HepG2 (cell line): ENCODE results near the gene ZNF226. TPM values are rescaled to one million over a fixed set of nuclear protein-coding genes. Genes with fewer than 3 reads are reported as not detected.

ENCODE experiments used
- ATAC-seq: fragments of 200-7000 bp; cut with Tn5 transposase; 3 replicates; pipeline ENCODE4 v1.9.1; 2020; ENCODE audit warnings: mild to moderate bottlenecking, moderate library complexity
- BruUV-seq: library from RNA; stranded (reverse); fragments of 400-500 nt; replicated peaks from 2 replicates; lab custom pipeline; 2021; lab: Mats Ljungman, UMichigan
- CTCF ChIA-PET: fragments of 300-600 bp; formaldehyde crosslinking; extraction: SDS; loops from one replicate; lab custom pipeline; 2021; ENCODE audit warnings: low total read pairs, inconsistent platforms, low intra/inter-chr PET ratio; lab: Yijun Ruan, JAX
- POLR2A ChIA-PET: fragments of 350-600 bp; sonication (Branson Sonifier 250); formaldehyde crosslinking; loops from one replicate; lab custom pipeline; 2020; ENCODE audit warnings: antibody characterized with exemption, inconsistent platforms; lab: Yijun Ruan, JAX
- DNase-seq: peaks from one replicate; pipeline ENCODE4 v3.0.0-alpha.2; 2015; ENCODE audit warnings: low spot score
- FAIRE-seq: peaks from 3 replicates; lab custom pipeline; 2011; peaks lifted over from hg19 to GRCh38; lab: Jason Lieb, UNC
- H2AFZ ChIP-seq: one replicate; pipeline ENCODE4 v1.6.1; 2011; ENCODE audit warnings: low read length, inconsistent platforms
- H3K27ac ChIP-seq: fragments of 300-600 bp; 3 replicates; pipeline ENCODE4 v1.8.0; 2011; ENCODE audit warnings: mixed run types, mild to moderate bottlenecking, mixed read lengths, low read length, inconsistent platforms; ENCODE audit not compliant: insufficient read depth; ENCODE audit errors: extremely low read length
- H3K27me3 ChIP-seq, 2 experiments: fragments of 200-600 bp in 1 of 2; 2 replicates in 1 of 2; 3 replicates in 1 of 2; pipeline versions ENCODE4 v1.6.0 to v1.8.0; 2011; ENCODE audit warnings: low read length in 2 of 2, mild to moderate bottlenecking in 2 of 2, moderate library complexity in 2 of 2, inconsistent platforms in 1 of 2; ENCODE audit not compliant: insufficient read depth in 2 of 2, control insufficient read depth in 1 of 2
- H3K36me3 ChIP-seq, 2 experiments: fragments of 200-600 bp in 1 of 2; replicated peaks in 1 of 2; 2 replicates in 1 of 2; 3 replicates in 1 of 2; pipeline versions ENCODE4 v1.5.1 to v1.8.0; 2011; ENCODE audit warnings: low read length in 2 of 2, inconsistent platforms in 1 of 2; ENCODE audit not compliant: insufficient read depth in 2 of 2, control insufficient read depth in 1 of 2
- H3K4me1 ChIP-seq: 2 replicates; pipeline ENCODE4 v1.5.1; 2012; ENCODE audit warnings: low read length, inconsistent platforms; ENCODE audit not compliant: insufficient read depth
- H3K4me2 ChIP-seq: 2 replicates; pipeline ENCODE4 v1.6.0; 2011; ENCODE audit warnings: low read depth, low read length, inconsistent platforms
- H3K4me3 ChIP-seq, 3 experiments: fragments of 200-600 bp in 1 of 3; sonication (generic), shearing (Covaris generic) in 1 of 3; replicated peaks in 1 of 3; 2 replicates each; pipeline ENCODE4 v1.5.1; 2011 to 2016; ENCODE audit warnings: low read length in 3 of 3, inconsistent platforms in 2 of 3, low read depth in 2 of 3, mild to moderate bottlenecking in 2 of 3, control low read depth in 1 of 3, mixed read lengths in 1 of 3; ENCODE audit not compliant: insufficient read depth in 1 of 3
- H3K79me2 ChIP-seq: one replicate; pipeline ENCODE4 v1.6.1; 2011; ENCODE audit warnings: low read length, inconsistent platforms; ENCODE audit not compliant: insufficient read depth
- H3K9ac ChIP-seq: 2 replicates; pipeline ENCODE4 v1.6.0; 2011; ENCODE audit warnings: mild to moderate bottlenecking, low read depth, low read length, inconsistent platforms; ENCODE audit not compliant: insufficient read depth
- H3K9me3 ChIP-seq: 2 replicates; pipeline ENCODE4 v1.5.1; 2012; ENCODE audit warnings: mild to moderate bottlenecking, low read length
- H4K20me1 ChIP-seq: 2 replicates; pipeline ENCODE4 v1.6.0; 2011; ENCODE audit warnings: inconsistent platforms, mild to moderate bottlenecking, low read length, moderate library complexity; ENCODE audit not compliant: insufficient read depth
- ASH2L ChIP-seq: fragments of 300-600, 200-600 bp; sonication (generic); IDR thresholded peaks from 2 replicates; pipeline ENCODE4 v1.7.0; 2017; ENCODE audit warnings: low read depth, mild to moderate bottlenecking, moderate library complexity, mixed read lengths, low read length; ENCODE audit not compliant: insufficient read length
- MXI1 ChIP-seq: IDR thresholded peaks from 3 replicates; pipeline ENCODE4 v1.6.1; 2012; ENCODE audit warnings: low read depth, low read length, inconsistent platforms, borderline replicate concordance
- RCOR2 ChIP-seq: IDR thresholded peaks from 2 replicates; pipeline ENCODE4 v1.6.1; 2016; ENCODE audit warnings: missing biosample characterization, missing genetic modification reagents
- ZFP36 ChIP-seq: fragments of 150-350 bp; IDR thresholded peaks from 2 replicates; pipeline ENCODE4 v1.6.1; 2018; ENCODE audit warnings: borderline replicate concordance, low read length, low read depth; ENCODE audit not compliant: partially characterized antibody
- ZKSCAN1 ChIP-seq: fragments of 150-350 bp; IDR thresholded peaks from 2 replicates; pipeline ENCODE4 v1.6.1; 2014; ENCODE audit warnings: low read length
- ZNF317 ChIP-seq: sonication (generic); formaldehyde crosslinking; IDR thresholded peaks from 2 replicates; pipeline ENCODE4 v1.5.0; 2020; ENCODE audit warnings: mild to moderate bottlenecking, missing genetic modification reagents
- ZNF589 ChIP-seq: sonication (generic); formaldehyde crosslinking; conservative IDR thresholded peaks from 2 replicates; pipeline ENCODE4 v1.8.0; 2022; ENCODE audit warnings: mild to moderate bottlenecking, moderate library complexity, missing genetic modification reagents
- ZNF607 ChIP-seq: sonication (generic); formaldehyde crosslinking; IDR thresholded peaks from 2 replicates; pipeline ENCODE4 v1.5.1; 2020; ENCODE audit warnings: missing genetic modification reagents, mild to moderate bottlenecking, borderline replicate concordance
- WGBS: methylation state at CpG from one replicate; pipeline ENCODE4 v1.1.6; 2017; ENCODE audit warnings: low lambda C conversion rate; 5-methylcytosine and 5-hydroxymethylcytosine counted together
- in situ Hi-C: cut with HindIII; loops from 2 replicates; pipeline ENCODE4 v1.10.0; 2017; ENCODE audit warnings: low pct_unique_long_range_greater_than_20kb; ENCODE audit not compliant: extremely low pct_ligation_motif_present
- intact Hi-C: fragments of 100-400 bp; cut with micrococcal nuclease; formaldehyde crosslinking; loops from one replicate; pipeline ENCODE4 v1.10.0; 2022; ENCODE audit not compliant: unreplicated experiment
- polyA plus RNA-seq, 8 experiments: library from polyadenylated mRNA; depleted of rRNA in 3 of 8; stranded (reverse) in 7 of 8; unstranded in 1 of 8; fragments of >200 nt; fragmentation: Illumina TruSeq in 4 of 8; extraction: Trizol in 4 of 8; gene quantifications; 2 replicates each; pipeline versions ENCODE4 v1.2.1 to v1.2.3, GENCODE V29; 2011 to 2016; ENCODE audit warnings: low read depth in 4 of 8, missing spikeins in 1 of 8, mixed read lengths in 1 of 8; ENCODE audit not compliant: insufficient read depth in 1 of 8
- total RNA-seq, 5 experiments: library from RNA; depleted of rRNA; stranded (reverse); fragments of >200 nt; fragmentation: Illumina TruSeq; extraction: Trizol; gene quantifications; 2 replicates each; pipeline ENCODE4 v1.2.3, GENCODE V29; 2016; ENCODE audit warnings: low read depth in 1 of 5
- TF ChIP-seq, protein P1 (sequence below): sonication (generic); formaldehyde crosslinking; IDR thresholded peaks from 2 replicates; pipeline ENCODE4 v1.9.0; 2022; ENCODE audit warnings: low read depth, missing genetic modification reagents

Gene ZNF226
- total and polyA plus RNA-seq, 2 of the 13 experiments (the other 11 are each of a cell fraction or from before 2014, with no cell fraction given) = 8.3 to 16.0 TPM

DNA sequence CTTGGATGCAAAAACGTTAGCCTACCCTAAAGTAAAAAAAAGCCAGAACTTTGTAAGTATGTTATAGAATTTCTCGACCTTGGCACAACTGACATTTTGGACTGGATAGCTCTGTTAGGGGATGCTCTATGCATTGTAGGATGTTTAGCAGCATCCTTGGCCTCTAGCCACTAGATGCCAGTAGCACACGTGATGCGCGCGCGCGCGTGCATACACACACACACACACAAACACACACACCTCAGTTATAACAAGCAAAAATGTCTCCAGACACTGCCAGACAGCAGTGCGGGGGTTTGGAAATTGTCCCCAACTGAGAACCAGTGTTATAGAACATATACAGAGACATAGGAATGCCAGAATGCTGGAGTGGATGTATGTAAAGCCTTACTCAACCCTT lies 17.2 kb downstream of the ZNF226 start:
- Histone ChIP-seq H3K36me3 (peaks cover 0 to 2% of the 10 kb centered on the region in 2 experiments; a peak in 1 of 5 replicates), H4K20me1 (no peaks in the 10 kb centered on the region), H2AFZ (no peak overlapping the region), H3K9me3 (peaks cover 22% of the 10 kb centered on the region; the same call in 1 of the 2 replicates), H3K79me2 (no peaks in the 10 kb centered on the region), H3K4me2 (no peak overlapping the region), H3K4me3 (no peak overlapping the region), H3K27me3 (no peaks in the 10 kb centered on the region), H3K27ac (no peak overlapping the region), H3K4me1 (no peaks in the 10 kb centered on the region)
- DNase-seq = no peak
- in situ Hi-C loops (no loop called here), intact Hi-C loops (no loop called here)
- 85% methylated on average over 10 of the region's 10 CpGs for WGBS
- POLR2A ChIA-PET = no interaction called here
- TF ChIP-seq ZNF607 (CRISPR knock-in tag) (no peak), ZNF589 (no peak), RCOR2 (no peak), MXI1 (no peak), ZKSCAN1 (no peak)
- TF ChIP-seq, protein P1, sequence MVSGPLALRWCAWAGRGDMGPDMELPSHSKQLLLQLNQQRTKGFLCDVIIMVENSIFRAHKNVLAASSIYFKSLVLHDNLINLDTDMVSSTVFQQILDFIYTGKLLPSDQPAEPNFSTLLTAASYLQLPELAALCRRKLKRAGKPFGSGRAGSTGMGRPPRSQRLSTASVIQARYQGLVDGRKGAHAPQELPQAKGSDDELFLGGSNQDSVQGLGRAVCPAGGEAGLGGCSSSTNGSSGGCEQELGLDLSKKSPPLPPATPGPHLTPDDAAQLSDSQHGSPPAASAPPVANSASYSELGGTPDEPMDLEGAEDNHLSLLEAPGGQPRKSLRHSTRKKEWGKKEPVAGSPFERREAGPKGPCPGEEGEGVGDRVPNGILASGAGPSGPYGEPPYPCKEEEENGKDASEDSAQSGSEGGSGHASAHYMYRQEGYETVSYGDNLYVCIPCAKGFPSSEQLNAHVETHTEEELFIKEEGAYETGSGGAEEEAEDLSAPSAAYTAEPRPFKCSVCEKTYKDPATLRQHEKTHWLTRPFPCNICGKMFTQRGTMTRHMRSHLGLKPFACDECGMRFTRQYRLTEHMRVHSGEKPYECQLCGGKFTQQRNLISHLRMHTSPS (CRISPR knock-in tag) = no peak
- TF ChIP-seq, all 625 proteins: peak for 0
- CTCF ChIA-PET = no interaction called here
- H3K9ac ChIP-seq = no peak overlapping the region
- no TSS peak for BruUV-seq
- ATAC-seq = no peak
- no peak for FAIRE-seq

DNA sequence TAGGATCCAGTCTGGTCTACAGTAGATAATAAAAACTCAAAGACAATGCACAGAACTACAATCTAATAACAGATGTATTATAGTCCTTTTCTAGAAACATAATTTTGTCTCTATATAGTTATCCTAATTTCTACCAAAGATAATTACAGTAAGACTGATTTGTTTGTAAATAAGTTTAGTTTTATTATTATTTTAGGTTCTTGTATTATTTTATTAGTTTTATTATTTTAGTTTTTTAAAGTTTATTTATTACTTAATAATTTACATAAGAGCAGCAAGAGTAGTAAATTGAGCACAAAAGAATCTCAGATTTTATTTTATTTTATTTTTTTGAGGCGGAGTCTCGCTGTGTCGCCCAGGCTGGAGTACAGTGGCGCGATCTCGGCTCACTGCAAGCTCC lies 25.1 kb downstream of the ZNF226 start:
- no peak overlapping the region for H3K4me3 ChIP-seq
- H3K27ac ChIP-seq = no peak overlapping the region
- no peak overlapping the region for H3K4me2 ChIP-seq
- CTCF ChIA-PET = no interaction called here
- no peaks in the 10 kb centered on the region for H3K27me3 ChIP-seq
- TF ChIP-seq ZFP36 = no peak
- TF ChIP-seq ZNF317 = no peak
- TF ChIP-seq ASH2L = no peak
- FAIRE-seq (no peak), DNase-seq (no peak), ATAC-seq (no peak)
- in situ Hi-C loops (no loop called here), intact Hi-C loops (no loop called here)
- H3K9me3 ChIP-seq = peaks cover 11% of the 10 kb centered on the region; the same call in 1 of the 2 replicates
- POLR2A ChIA-PET = no interaction called here
- H3K9ac ChIP-seq = no peak overlapping the region
- no peaks in the 10 kb centered on the region for H3K4me1 ChIP-seq
- no peaks in the 10 kb centered on the region for H4K20me1 ChIP-seq
- no TSS peak for BruUV-seq
- WGBS = 93% methylated on average over 6 of the region's 6 CpGs
- no peaks in the 10 kb centered on the region for H3K36me3 ChIP-seq
- H2AFZ ChIP-seq = no peak overlapping the region
- H3K79me2 ChIP-seq = no peaks in the 10 kb centered on the region
